Mesendoderm (in vitro differentiated cells): ENCODE results near the gene ABCF1.

ENCODE experiments used
- DNase-seq: peaks from one replicate; pipeline ENCODE4 v3.0.0; 2013
- H2AK5ac ChIP-seq: 2 replicates; pipeline ENCODE4 v1.6.1; 2013; ENCODE audit warnings: low read length, inconsistent platforms
- H2BK120ac ChIP-seq: 2 replicates; pipeline ENCODE4 v1.6.1; 2013; ENCODE audit warnings: low read depth, mild to moderate bottlenecking, low read length, moderate library complexity, mixed read lengths
- H2BK15ac ChIP-seq: replicated peaks from 2 replicates; pipeline ENCODE4 v1.6.1; 2013; ENCODE audit warnings: low read depth, mild to moderate bottlenecking, moderate library complexity
- H2BK5ac ChIP-seq: 2 replicates; pipeline ENCODE4 v1.6.1; 2013; ENCODE audit warnings: low read length, inconsistent platforms
- H3K18ac ChIP-seq: 2 replicates; pipeline ENCODE4 v1.6.1; 2013; ENCODE audit warnings: mild to moderate bottlenecking, low read length, mixed read lengths
- H3K23ac ChIP-seq: one replicate; pipeline ENCODE4 v1.6.1; 2013; ENCODE audit warnings: low read length
- H3K27ac ChIP-seq: 2 replicates; pipeline ENCODE4 v1.5.1; 2013; ENCODE audit warnings: low read depth, mild to moderate bottlenecking, inconsistent platforms, low read length, moderate library complexity
- H3K27me3 ChIP-seq: 2 replicates; pipeline ENCODE4 v1.6.1; 2013; ENCODE audit warnings: low read length, control low read depth, mild to moderate bottlenecking, inconsistent platforms; ENCODE audit not compliant: insufficient read depth, poor library complexity
- H3K36me3 ChIP-seq: 2 replicates; pipeline ENCODE4 v1.6.1; 2013; ENCODE audit warnings: low read length, inconsistent platforms; ENCODE audit not compliant: control insufficient read depth, insufficient read depth
- H3K4ac ChIP-seq: one replicate; pipeline ENCODE4 v1.6.1; 2013; ENCODE audit warnings: low read depth, mild to moderate bottlenecking, low read length, moderate library complexity
- H3K4me1 ChIP-seq: 2 replicates; pipeline ENCODE4 v1.6.1; 2013; ENCODE audit warnings: low read depth, low read length, inconsistent platforms; ENCODE audit not compliant: control insufficient read depth
- H3K4me2 ChIP-seq: 2 replicates; pipeline ENCODE4 v1.6.1; 2013; ENCODE audit warnings: low read length
- H3K4me3 ChIP-seq: 2 replicates; pipeline ENCODE4 v1.5.1; 2013; ENCODE audit warnings: mild to moderate bottlenecking, low read length
- H3K56ac ChIP-seq: one replicate; pipeline ENCODE4 v1.6.1; 2013; ENCODE audit warnings: low read length
- H3K79me1 ChIP-seq: 2 replicates; pipeline ENCODE4 v1.6.1; 2013; ENCODE audit warnings: low read length, inconsistent platforms
- H3K79me2 ChIP-seq: 2 replicates; pipeline ENCODE4 v1.6.1; 2013; ENCODE audit warnings: mild to moderate bottlenecking, low read length; ENCODE audit not compliant: control insufficient read depth, insufficient read depth
- H3K9ac ChIP-seq: 2 replicates; pipeline ENCODE4 v1.6.1; 2013; ENCODE audit warnings: low read length, inconsistent platforms
- H4K5ac ChIP-seq: one replicate; pipeline ENCODE4 v1.6.1; 2013; ENCODE audit warnings: low read length
- H4K8ac ChIP-seq: one replicate; pipeline ENCODE4 v1.6.1; 2013; ENCODE audit warnings: low read depth, mild to moderate bottlenecking, control low read depth, low read length, moderate library complexity
- WGBS: extraction: QIAGEN DNeasy Blood & Tissue Kit; methylation state at CpG from one replicate; pipeline ENCODE4 v1.1.7; 2013; ENCODE audit warnings: low lambda C conversion rate, missing lambda C conversion rate; ENCODE audit not compliant: insufficient coverage; ENCODE audit errors: extremely low coverage; 5-methylcytosine and 5-hydroxymethylcytosine counted together

The ABCF1 gene

GRCh38 chr6:30560930-30561329 is 10.3 kb upstream of the ABCF1 start:
- Histone ChIP-seq H3K79me1 (peaks cover 9% of the 10 kb centered on the region), H3K9ac (no peak overlapping the region), H3K23ac (no peak overlapping the region), H4K8ac (no peak overlapping the region), H3K4me1 (no peaks in the 10 kb centered on the region), H3K36me3 (peaks cover 14% of the 10 kb centered on the region), H3K56ac (no peak overlapping the region), H4K5ac (no peak overlapping the region), H2AK5ac (no peak overlapping the region), H3K27me3 (no peaks in the 10 kb centered on the region), H3K27ac (no peak overlapping the region), H3K4ac (no peak overlapping the region), H3K4me2 (no peak overlapping the region), H3K18ac (no peak overlapping the region), H3K4me3 (no peak overlapping the region), H2BK15ac (no peak overlapping the region), H3K79me2 (peaks cover 13% of the 10 kb centered on the region), H2BK5ac (no peak overlapping the region), H2BK120ac (no peak overlapping the region)
- no CpG with 5 or more reads among the region's 3 CpGs for whole genome bisulfite sequencing
- DNase-seq: no peak

GRCh38 chr6:30562470-30563425 is 8.5 kb upstream of the ABCF1 start:
- H2BK15ac ChIP-seq: no peak overlapping the region
- no peak overlapping the region for H3K9ac ChIP-seq
- H3K4me1 ChIP-seq: no peaks in the 10 kb centered on the region
- no CpG with 5 or more reads among the region's 14 CpGs for WGBS
- H3K79me2 ChIP-seq: peaks cover 8% of the 10 kb centered on the region
- H2BK5ac ChIP-seq: no peak overlapping the region
- no peak overlapping the region for H3K56ac ChIP-seq
- H3K4me3 ChIP-seq: no peak overlapping the region
- H3K79me1 ChIP-seq: peaks cover 7% of the 10 kb centered on the region
- no peak overlapping the region for H3K4me2 ChIP-seq
- no peak overlapping the region for H3K4ac ChIP-seq
- peaks cover 14% of the 10 kb centered on the region for H3K36me3 ChIP-seq
- no peak overlapping the region for H2AK5ac ChIP-seq
- H3K23ac ChIP-seq: no peak overlapping the region
- H4K5ac ChIP-seq: no peak overlapping the region
- H4K8ac ChIP-seq: no peak overlapping the region
- H3K27ac ChIP-seq: no peak overlapping the region
- no peak for DNase-seq
- H3K18ac ChIP-seq: no peak overlapping the region
- no peak overlapping the region for H2BK120ac ChIP-seq
- no peaks in the 10 kb centered on the region for H3K27me3 ChIP-seq

- Histone ChIP-seq H2BK5ac (no peak overlapping the region), H3K27ac (no peak overlapping the region), H2AK5ac (no peak overlapping the region), H4K8ac (no peak overlapping the region), H3K4ac (no peak overlapping the region), H3K79me1 (peaks cover 3% of the 10 kb centered on the region), H2BK120ac (no peak overlapping the region), H3K23ac (no peak overlapping the region), H3K9ac (no peak overlapping the region), H2BK15ac (no peak overlapping the region), H3K18ac (no peak overlapping the region), H3K4me2 (no peak overlapping the region), H3K56ac (no peak overlapping the region), H3K36me3 (peaks cover 14% of the 10 kb centered on the region), H3K4me1 (no peaks in the 10 kb centered on the region), H3K79me2 (no peaks in the 10 kb centered on the region), H3K4me3 (no peak overlapping the region), H3K27me3 (no peaks in the 10 kb centered on the region), H4K5ac (no peak overlapping the region)
- no peak for DNase-seq
- WGBS: no CpG with 5 or more reads among the region's 1 CpG
Measured at GRCh38 chr6:30564114-30564513, 7.1 kb upstream of the ABCF1 start.

- Histone ChIP-seq H3K36me3 (peaks cover 14% of the 10 kb centered on the region), H3K4ac (no peak overlapping the region), H3K4me3 (no peak overlapping the region), H3K18ac (no peak overlapping the region), H2BK15ac (no peak overlapping the region), H4K8ac (no peak overlapping the region), H2AK5ac (no peak overlapping the region), H3K23ac (no peak overlapping the region), H3K27ac (no peak overlapping the region), H3K56ac (no peak overlapping the region), H2BK120ac (no peak overlapping the region), H3K27me3 (no peaks in the 10 kb centered on the region), H3K79me2 (no peaks in the 10 kb centered on the region), H3K4me2 (no peak overlapping the region), H3K4me1 (peaks cover 2% of the 10 kb centered on the region), H3K9ac (no peak overlapping the region), H3K79me1 (peaks cover 3% of the 10 kb centered on the region), H4K5ac (no peak overlapping the region), H2BK5ac (no peak overlapping the region)
- DNase-seq: no peak
Measured at GRCh38 chr6:30565772-30566171, 5.5 kb upstream of the ABCF1 start.

- Histone ChIP-seq H3K4ac (no peak overlapping the region), H3K9ac (no peak overlapping the region), H2BK5ac (no peak overlapping the region), H3K27me3 (no peaks in the 10 kb centered on the region), H3K4me1 (peaks cover 6% of the 10 kb centered on the region), H3K18ac (no peak overlapping the region), H3K4me2 (no peak overlapping the region), H2BK15ac (no peak overlapping the region), H3K56ac (no peak overlapping the region), H3K79me1 (peaks cover 9% of the 10 kb centered on the region), H4K5ac (no peak overlapping the region), H3K23ac (no peak overlapping the region), H4K8ac (no peak overlapping the region), H3K36me3 (no peaks in the 10 kb centered on the region), H3K79me2 (peaks cover 16% of the 10 kb centered on the region), H2BK120ac (no peak overlapping the region), H3K4me3 (no peak overlapping the region), H3K27ac (no peak overlapping the region), H2AK5ac (no peak overlapping the region)
- DNase-seq: peak; percentile 30
- WGBS: no CpG with 5 or more reads among the region's 3 CpGs
Measured at GRCh38 chr6:30568245-30568644, 3.0 kb upstream of the ABCF1 start.

- Histone ChIP-seq H3K4me3 (no peak overlapping the region), H4K5ac (no peak overlapping the region), H3K36me3 (no peaks in the 10 kb centered on the region), H3K4ac (no peak overlapping the region), H3K23ac (no peak overlapping the region), H3K79me2 (peaks cover 31% of the 10 kb centered on the region), H3K18ac (no peak overlapping the region), H2BK15ac (no peak overlapping the region), H2AK5ac (no peak overlapping the region), H3K79me1 (peaks cover 16% of the 10 kb centered on the region), H3K9ac (no peak overlapping the region), H2BK120ac (no peak overlapping the region), H3K27ac (no peak overlapping the region), H3K4me1 (peaks cover 6% of the 10 kb centered on the region), H3K56ac (peak overlapping the region; percentile 38), H3K4me2 (no peak overlapping the region), H3K27me3 (no peaks in the 10 kb centered on the region), H2BK5ac (no peak overlapping the region), H4K8ac (no peak overlapping the region)
- peak; percentile 31 for DNase-seq
- WGBS: no CpG with 5 or more reads among the region's 1 CpG
Measured at GRCh38 chr6:30570263-30570662, 979 bp upstream of the ABCF1 start.
